Liver (tissue), 9 donors: ENCODE results near the gene DLGAP5. TPM values are rescaled to one million over a fixed set of nuclear protein-coding genes. Genes with fewer than 3 reads are reported as not detected.

Source experiments
- DNase-seq: peaks from one replicate; pipeline ENCODE4 v3.0.0-alpha.2; 2017; ENCODE audit warnings: low spot score
- H3K27ac ChIP-seq, 2 donors: one replicate each; pipeline ENCODE4 v1.7.0; 2013; ENCODE audit warnings: inconsistent platforms in 2 of 2, low read length in 2 of 2, control low read depth in 1 of 2, low read depth in 1 of 2, mild to moderate bottlenecking in 1 of 2
- H3K27me3 ChIP-seq, 4 donors: one replicate each; pipeline versions ENCODE4 v1.6.1 to v1.7.0; 2013; ENCODE audit warnings: low read length in 3 of 4, inconsistent platforms in 1 of 4, mild to moderate bottlenecking in 1 of 4, moderate library complexity in 1 of 4; ENCODE audit not compliant: control insufficient read depth in 4 of 4, insufficient read depth in 4 of 4
- H3K36me3 ChIP-seq, 4 donors: one replicate each; pipeline versions ENCODE4 v1.6.1 to v1.7.0; 2013; ENCODE audit warnings: low read length in 3 of 4, mild to moderate bottlenecking in 3 of 4, low read depth in 1 of 4, moderate library complexity in 1 of 4; ENCODE audit not compliant: control insufficient read depth in 4 of 4, insufficient read depth in 3 of 4
- H3K4me1 ChIP-seq, 4 donors: one replicate each; pipeline versions ENCODE4 v1.6.1 to v1.7.0; 2013; ENCODE audit warnings: low read length in 3 of 4, mild to moderate bottlenecking in 3 of 4, moderate library complexity in 1 of 4; ENCODE audit not compliant: control insufficient read depth in 4 of 4, insufficient read depth in 4 of 4
- H3K4me3 ChIP-seq, 3 donors: one replicate each; pipeline versions ENCODE4 v1.6.1 to v1.7.0; 2013; ENCODE audit warnings: low read length in 3 of 3, control low read depth in 1 of 3, low read depth in 1 of 3, mild to moderate bottlenecking in 1 of 3
- H3K9ac ChIP-seq, 2 donors: one replicate each; pipeline ENCODE4 v1.7.0; 2013; ENCODE audit warnings: low read length in 2 of 2, mild to moderate bottlenecking in 2 of 2, moderate library complexity in 2 of 2, control low read depth in 1 of 2, low read depth in 1 of 2
- H3K9me3 ChIP-seq, 4 donors: one replicate each; pipeline versions ENCODE4 v1.6.1 to v1.7.0; 2013; ENCODE audit warnings: low read length in 3 of 4; ENCODE audit not compliant: control insufficient read depth in 4 of 4
- FOXA1 ChIP-seq: IDR thresholded peaks from 2 replicates; pipeline ENCODE4 v1.6.1; 2016; ENCODE audit warnings: antibody characterized with exemption
- FOXA2 ChIP-seq: IDR thresholded peaks from 2 replicates; pipeline ENCODE4 v1.6.1; 2016; ENCODE audit warnings: antibody characterized with exemption
- GABPA ChIP-seq, 2 donors: IDR thresholded peaks in 1 of 2; conservative IDR thresholded peaks in 1 of 2; 2 replicates each; pipeline ENCODE4 v1.6.1; 2016; ENCODE audit warnings: antibody characterized with exemption in 2 of 2, mild to moderate bottlenecking in 1 of 2, moderate library complexity in 1 of 2
- HNF4A ChIP-seq, 2 donors: conservative IDR thresholded peaks; 2 replicates each; pipeline ENCODE4 v1.6.1; 2016; ENCODE audit warnings: antibody characterized with exemption in 2 of 2, mild to moderate bottlenecking in 2 of 2
- HNF4G ChIP-seq: IDR thresholded peaks from 2 replicates; pipeline ENCODE4 v1.6.1; 2016; ENCODE audit warnings: antibody characterized with exemption
- JUND ChIP-seq, 2 donors: IDR thresholded peaks; 2 replicates each; pipeline ENCODE4 v1.6.1; 2016; ENCODE audit warnings: antibody characterized with exemption in 2 of 2
- NR2F2 ChIP-seq: IDR thresholded peaks from 2 replicates; pipeline ENCODE4 v1.6.1; 2016; ENCODE audit warnings: antibody characterized with exemption
- RAD21 ChIP-seq, 2 donors: IDR thresholded peaks; 2 replicates each; pipeline ENCODE4 v1.6.1; 2016; ENCODE audit warnings: antibody characterized with exemption in 2 of 2, mild to moderate bottlenecking in 2 of 2
- RXRA ChIP-seq, 2 donors: IDR thresholded peaks; 2 replicates each; pipeline ENCODE4 v1.6.1; 2017 to 2018; ENCODE audit warnings: antibody characterized with exemption in 2 of 2, mild to moderate bottlenecking in 1 of 2
- SP1 ChIP-seq: IDR thresholded peaks from 2 replicates; pipeline ENCODE4 v1.6.1; 2018; ENCODE audit warnings: antibody characterized with exemption, mild to moderate bottlenecking
- TAF1 ChIP-seq: conservative IDR thresholded peaks from 2 replicates; pipeline ENCODE4 v1.6.1; 2016; ENCODE audit warnings: antibody characterized with exemption, mild to moderate bottlenecking
- YY1 ChIP-seq: IDR thresholded peaks from 2 replicates; pipeline ENCODE4 v1.6.1; 2016; ENCODE audit warnings: antibody characterized with exemption, mild to moderate bottlenecking
- whole genome bisulfite sequencing: extraction: QIAGEN DNeasy Blood & Tissue Kit; methylation state at CpG from one replicate; pipeline ENCODE4 v1.1.7; 2013; 5-methylcytosine and 5-hydroxymethylcytosine counted together
- polyA plus RNA-seq, 2 donors: library from polyadenylated mRNA; stranded (reverse) in 1 of 2; unstranded in 1 of 2; fragments of 200-250 nt in 1 of 2; fragments of >200 nt in 1 of 2; fragmentation: Nextera tagmentation in 1 of 2; extraction: Ambion mirVana in 1 of 2; gene quantifications; one replicate each; pipeline versions ENCODE4 v1.2.1 to v1.2.3, GENCODE V29; 2013 to 2015
- total RNA-seq, 2 donors: library from RNA; depleted of rRNA; stranded (reverse); fragments of >200 nt; gene quantifications; one replicate each; pipeline ENCODE4 v1.2.3, GENCODE V29; 2014
- TF ChIP-seq, protein P1 (sequence below): IDR thresholded peaks from 2 replicates; pipeline ENCODE4 v1.6.1; 2016; ENCODE audit warnings: antibody characterized with exemption, mild to moderate bottlenecking
- TF ChIP-seq, protein P2 (sequence below): IDR thresholded peaks from 2 replicates; pipeline ENCODE4 v1.6.1; 2016; ENCODE audit warnings: antibody characterized with exemption
- TF ChIP-seq, protein P3 (sequence below): IDR thresholded peaks from 2 replicates; pipeline ENCODE4 v1.6.1; 2016; ENCODE audit warnings: antibody characterized with exemption
- TF ChIP-seq, protein P4 (sequence below): IDR thresholded peaks from 2 replicates; pipeline ENCODE4 v1.6.1; 2016; ENCODE audit warnings: antibody characterized with exemption
- TF ChIP-seq, protein P5 (sequence below): fragments of 150-350 bp; IDR thresholded peaks from 2 replicates; pipeline ENCODE4 v1.5.1; 2017; ENCODE audit warnings: improper control_type of control experiment, low read depth, low read length; ENCODE audit not compliant: missing input control
- donor health status: healthy.
- donor health status: healthy.
- donor health status: healthy.
- donor health status: healthy.
- donor health status: healthy.

DLGAP5 gene
- total and polyA plus RNA-seq, 4 donors, result under 0.01 to 42.5 (median 0.70) TPM

DNA sequence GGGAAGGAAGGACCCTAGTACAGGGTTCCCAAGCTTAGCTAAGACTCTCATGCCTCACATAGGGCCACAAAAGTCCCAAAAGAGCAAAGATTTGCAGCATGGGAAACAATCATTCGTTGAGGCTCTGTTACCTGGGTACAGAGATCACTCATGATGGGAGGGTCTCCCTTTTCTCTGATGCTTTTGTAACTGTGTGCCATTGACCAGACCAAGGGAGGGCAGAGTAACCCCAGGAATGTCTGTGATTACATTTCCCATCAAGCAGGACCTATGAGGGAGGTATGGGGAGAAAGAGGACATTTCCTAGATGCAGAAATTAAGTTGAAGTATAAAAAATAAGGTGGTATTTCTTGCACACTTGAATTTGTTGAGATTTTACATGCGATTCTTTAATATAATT is 16.4 kb upstream of the DLGAP5 start:
- DNase-seq, result no peak
- TF ChIP-seq YY1 (no peak), NR2F2 (no peak), RXRA (IDR thresholded peaks at IDR 0.05) (no peak)
- TF ChIP-seq, protein P1, sequence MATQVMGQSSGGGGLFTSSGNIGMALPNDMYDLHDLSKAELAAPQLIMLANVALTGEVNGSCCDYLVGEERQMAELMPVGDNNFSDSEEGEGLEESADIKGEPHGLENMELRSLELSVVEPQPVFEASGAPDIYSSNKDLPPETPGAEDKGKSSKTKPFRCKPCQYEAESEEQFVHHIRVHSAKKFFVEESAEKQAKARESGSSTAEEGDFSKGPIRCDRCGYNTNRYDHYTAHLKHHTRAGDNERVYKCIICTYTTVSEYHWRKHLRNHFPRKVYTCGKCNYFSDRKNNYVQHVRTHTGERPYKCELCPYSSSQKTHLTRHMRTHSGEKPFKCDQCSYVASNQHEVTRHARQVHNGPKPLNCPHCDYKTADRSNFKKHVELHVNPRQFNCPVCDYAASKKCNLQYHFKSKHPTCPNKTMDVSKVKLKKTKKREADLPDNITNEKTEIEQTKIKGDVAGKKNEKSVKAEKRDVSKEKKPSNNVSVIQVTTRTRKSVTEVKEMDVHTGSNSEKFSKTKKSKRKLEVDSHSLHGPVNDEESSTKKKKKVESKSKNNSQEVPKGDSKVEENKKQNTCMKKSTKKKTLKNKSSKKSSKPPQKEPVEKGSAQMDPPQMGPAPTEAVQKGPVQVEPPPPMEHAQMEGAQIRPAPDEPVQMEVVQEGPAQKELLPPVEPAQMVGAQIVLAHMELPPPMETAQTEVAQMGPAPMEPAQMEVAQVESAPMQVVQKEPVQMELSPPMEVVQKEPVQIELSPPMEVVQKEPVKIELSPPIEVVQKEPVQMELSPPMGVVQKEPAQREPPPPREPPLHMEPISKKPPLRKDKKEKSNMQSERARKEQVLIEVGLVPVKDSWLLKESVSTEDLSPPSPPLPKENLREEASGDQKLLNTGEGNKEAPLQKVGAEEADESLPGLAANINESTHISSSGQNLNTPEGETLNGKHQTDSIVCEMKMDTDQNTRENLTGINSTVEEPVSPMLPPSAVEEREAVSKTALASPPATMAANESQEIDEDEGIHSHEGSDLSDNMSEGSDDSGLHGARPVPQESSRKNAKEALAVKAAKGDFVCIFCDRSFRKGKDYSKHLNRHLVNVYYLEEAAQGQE, result no peak
- Histone ChIP-seq H3K9me3 (no peaks in the 10 kb centered on the region), H3K4me3 (no peak overlapping the region), H3K4me1 (no peaks in the 10 kb centered on the region), H3K9ac (no peak overlapping the region), H3K27me3 (no peaks in the 10 kb centered on the region), H3K36me3 (no peaks in the 10 kb centered on the region), H3K27ac (no peak overlapping the region)
- 69% methylated on average over 2 of the region's 2 CpGs for WGBS

DNA sequence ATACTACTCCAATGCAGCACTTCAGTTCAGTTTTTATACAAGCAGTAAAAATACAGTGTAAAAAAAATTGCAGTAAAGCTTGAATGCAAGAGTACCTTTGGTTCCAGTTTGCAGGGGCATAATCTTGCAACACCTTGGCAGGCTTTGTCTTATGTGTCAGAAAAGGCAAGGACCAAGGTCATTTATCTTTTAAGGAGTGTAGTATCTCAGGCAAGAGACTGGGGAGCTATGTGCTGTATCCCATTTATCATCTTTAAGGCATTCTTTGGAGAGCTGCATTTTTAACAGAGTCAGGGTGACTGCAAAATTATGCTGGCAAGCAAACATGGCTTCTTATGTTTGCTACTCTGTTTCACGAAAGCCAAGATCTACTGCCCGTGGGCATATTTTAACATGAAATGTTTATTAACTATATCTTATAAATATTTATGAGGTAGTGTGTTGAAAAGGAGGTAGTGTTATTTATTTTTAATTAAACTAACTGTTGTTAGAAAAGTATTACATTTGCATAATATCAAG is 14.8 kb upstream of the DLGAP5 start:
- TF ChIP-seq, protein P2, sequence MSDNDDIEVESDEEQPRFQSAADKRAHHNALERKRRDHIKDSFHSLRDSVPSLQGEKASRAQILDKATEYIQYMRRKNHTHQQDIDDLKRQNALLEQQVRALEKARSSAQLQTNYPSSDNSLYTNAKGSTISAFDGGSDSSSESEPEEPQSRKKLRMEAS, result no peak
- TF ChIP-seq NR2F2, result no peak
- TF ChIP-seq GABPA (IDR thresholded peaks at IDR 0.05 in 1 of 2, conservative IDR thresholded peaks at IDR 0.05 in 1 of 2), result no peak
- TF ChIP-seq JUND (IDR thresholded peaks at IDR 0.05), result no peak
- no peak for TF ChIP-seq FOXA1
- no peak for TF ChIP-seq SP1
- no peak for TF ChIP-seq FOXA2
- TF ChIP-seq TAF1, result no peak
- no peak for TF ChIP-seq HNF4G
- no peak for TF ChIP-seq RAD21 (IDR thresholded peaks at IDR 0.05)
- no peak for TF ChIP-seq YY1
- TF ChIP-seq, protein P3, sequence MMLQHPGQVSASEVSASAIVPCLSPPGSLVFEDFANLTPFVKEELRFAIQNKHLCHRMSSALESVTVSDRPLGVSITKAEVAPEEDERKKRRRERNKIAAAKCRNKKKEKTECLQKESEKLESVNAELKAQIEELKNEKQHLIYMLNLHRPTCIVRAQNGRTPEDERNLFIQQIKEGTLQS, result no peak
- TF ChIP-seq, protein P1, result no peak
- no peak for TF ChIP-seq HNF4A (conservative IDR thresholded peaks at IDR 0.05)
- TF ChIP-seq, protein P4, sequence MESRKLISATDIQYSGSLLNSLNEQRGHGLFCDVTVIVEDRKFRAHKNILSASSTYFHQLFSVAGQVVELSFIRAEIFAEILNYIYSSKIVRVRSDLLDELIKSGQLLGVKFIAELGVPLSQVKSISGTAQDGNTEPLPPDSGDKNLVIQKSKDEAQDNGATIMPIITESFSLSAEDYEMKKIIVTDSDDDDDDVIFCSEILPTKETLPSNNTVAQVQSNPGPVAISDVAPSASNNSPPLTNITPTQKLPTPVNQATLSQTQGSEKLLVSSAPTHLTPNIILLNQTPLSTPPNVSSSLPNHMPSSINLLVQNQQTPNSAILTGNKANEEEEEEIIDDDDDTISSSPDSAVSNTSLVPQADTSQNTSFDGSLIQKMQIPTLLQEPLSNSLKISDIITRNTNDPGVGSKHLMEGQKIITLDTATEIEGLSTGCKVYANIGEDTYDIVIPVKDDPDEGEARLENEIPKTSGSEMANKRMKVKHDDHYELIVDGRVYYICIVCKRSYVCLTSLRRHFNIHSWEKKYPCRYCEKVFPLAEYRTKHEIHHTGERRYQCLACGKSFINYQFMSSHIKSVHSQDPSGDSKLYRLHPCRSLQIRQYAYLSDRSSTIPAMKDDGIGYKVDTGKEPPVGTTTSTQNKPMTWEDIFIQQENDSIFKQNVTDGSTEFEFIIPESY, result no peak
- TF ChIP-seq RXRA (IDR thresholded peaks at IDR 0.05), result no peak
- TF ChIP-seq, protein P5, sequence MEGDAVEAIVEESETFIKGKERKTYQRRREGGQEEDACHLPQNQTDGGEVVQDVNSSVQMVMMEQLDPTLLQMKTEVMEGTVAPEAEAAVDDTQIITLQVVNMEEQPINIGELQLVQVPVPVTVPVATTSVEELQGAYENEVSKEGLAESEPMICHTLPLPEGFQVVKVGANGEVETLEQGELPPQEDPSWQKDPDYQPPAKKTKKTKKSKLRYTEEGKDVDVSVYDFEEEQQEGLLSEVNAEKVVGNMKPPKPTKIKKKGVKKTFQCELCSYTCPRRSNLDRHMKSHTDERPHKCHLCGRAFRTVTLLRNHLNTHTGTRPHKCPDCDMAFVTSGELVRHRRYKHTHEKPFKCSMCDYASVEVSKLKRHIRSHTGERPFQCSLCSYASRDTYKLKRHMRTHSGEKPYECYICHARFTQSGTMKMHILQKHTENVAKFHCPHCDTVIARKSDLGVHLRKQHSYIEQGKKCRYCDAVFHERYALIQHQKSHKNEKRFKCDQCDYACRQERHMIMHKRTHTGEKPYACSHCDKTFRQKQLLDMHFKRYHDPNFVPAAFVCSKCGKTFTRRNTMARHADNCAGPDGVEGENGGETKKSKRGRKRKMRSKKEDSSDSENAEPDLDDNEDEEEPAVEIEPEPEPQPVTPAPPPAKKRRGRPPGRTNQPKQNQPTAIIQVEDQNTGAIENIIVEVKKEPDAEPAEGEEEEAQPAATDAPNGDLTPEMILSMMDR, result no peak
- no peak overlapping the region for H3K27ac ChIP-seq
- 71% methylated on average over 2 of the region's 2 CpGs for whole genome bisulfite sequencing
- no peak for DNase-seq
- no peak overlapping the region for H3K9ac ChIP-seq
- no peaks in the 10 kb centered on the region for H3K9me3 ChIP-seq
- no peaks in the 10 kb centered on the region for H3K27me3 ChIP-seq
- H3K4me3 ChIP-seq, result no peak overlapping the region
- H3K36me3 ChIP-seq, result no peaks in the 10 kb centered on the region
- no peaks in the 10 kb centered on the region for H3K4me1 ChIP-seq
